NCI-H460 (cell line): ENCODE results near the gene GALK1. TPM values are rescaled to one million over a fixed set of nuclear protein-coding genes. Genes with fewer than 3 reads are reported as not detected.
A peak's percentile ranks its signal among the peaks of the same experiment; 100 is the strongest.

Experiments
- DNase-seq: peaks from one replicate; pipeline ENCODE4 v3.0.0-alpha.2; 2016; ENCODE audit warnings: low read depth; ENCODE audit errors: extremely low read depth
- total RNA-seq: library from RNA; depleted of rRNA; stranded (reverse); fragments of >200 nt; shearing (Covaris generic); gene quantifications from 2 replicates; pipeline ENCODE4 v1.2.3, GENCODE V29; 2014

Gene GALK1
- total RNA-seq, 1 experiment from 2014 or later, result 21.6 TPM

DNA sequence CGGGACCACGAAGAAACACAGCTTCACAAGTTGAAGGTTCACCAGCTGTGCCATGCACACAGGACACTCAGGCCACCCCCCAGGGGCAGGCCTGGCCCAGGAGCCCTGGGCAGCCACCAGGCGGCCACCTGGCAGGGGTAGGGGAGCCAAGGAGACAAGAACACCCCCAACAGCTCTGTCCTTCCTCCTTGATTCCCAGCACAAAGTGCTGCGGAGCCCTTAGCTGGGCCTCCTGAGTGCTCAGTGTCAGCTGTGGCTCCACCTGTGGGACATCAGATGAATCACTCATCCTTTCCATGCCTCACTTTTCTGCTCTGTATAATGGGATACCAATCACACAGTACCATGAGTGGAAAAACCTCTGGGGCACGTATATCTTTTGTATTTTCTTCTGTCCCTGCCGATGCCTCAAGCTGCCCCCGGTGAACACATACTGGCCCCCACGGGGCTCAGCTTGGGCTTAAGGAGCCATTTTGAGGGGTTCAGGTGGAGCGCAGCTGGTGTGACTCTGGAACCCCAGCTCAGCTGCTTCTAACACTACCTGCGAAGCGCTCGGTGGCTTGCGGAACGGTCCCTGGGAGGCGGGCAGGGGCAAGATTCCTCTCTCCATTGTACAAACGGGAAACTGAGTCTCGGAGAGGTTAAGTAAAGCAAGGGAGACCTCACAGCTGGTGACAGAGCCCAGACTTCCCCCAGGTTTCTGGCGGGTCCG, 12.0 kb downstream of the GALK1 start:
- no peak for DNase-seq

DNA sequence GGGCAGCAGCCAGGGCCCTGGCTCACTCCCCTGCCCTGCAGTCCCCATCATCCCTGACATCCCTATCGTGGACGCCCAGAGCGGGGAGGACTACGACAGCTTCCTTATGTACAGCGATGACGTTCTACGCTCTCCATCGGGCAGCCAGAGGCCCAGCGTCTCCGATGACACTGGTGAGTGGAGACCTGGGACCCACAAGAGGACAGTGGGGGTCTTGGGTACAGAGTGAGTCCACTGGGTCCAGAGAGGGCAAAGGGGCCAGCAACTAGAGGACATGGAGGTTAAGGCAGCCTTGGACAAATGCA, 12.6 kb downstream of the GALK1 start:
- DNase-seq, result no peak

DNA sequence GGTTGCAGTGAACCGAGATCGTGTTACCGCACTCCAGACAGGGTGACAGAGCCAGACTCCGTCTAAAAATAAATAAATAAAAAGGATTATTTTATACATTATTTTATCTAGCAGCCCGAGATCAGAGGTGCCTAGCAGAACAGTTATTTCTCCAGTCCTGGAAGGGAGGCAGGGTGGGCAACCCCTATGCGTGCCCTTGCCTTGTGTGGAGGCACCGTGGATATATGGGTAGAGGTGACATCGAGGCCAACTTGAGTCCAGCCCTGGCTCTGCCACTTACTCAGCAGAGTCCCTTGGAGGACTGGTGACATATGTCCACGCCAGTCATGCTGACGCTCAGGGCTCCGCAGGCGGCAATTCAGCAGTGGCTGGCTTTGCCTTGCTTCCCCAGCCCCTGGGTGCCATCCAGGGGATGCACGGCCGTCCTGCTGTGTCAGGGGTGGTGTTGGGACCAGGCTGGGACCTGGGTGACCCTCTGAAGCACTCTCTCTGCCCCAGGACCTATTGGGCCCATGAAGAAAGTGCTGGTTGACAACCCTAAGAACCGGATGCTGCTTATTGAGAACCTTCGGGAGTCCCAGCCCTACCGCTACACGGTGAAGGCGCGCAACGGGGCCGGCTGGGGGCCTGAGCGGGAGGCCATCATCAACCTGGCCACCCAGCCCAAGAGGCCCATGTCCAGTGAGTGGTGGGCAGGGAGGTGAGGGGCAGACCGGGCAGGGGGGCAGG, 13.2 kb downstream of the GALK1 start:
- DNase-seq, result no peak

DNA sequence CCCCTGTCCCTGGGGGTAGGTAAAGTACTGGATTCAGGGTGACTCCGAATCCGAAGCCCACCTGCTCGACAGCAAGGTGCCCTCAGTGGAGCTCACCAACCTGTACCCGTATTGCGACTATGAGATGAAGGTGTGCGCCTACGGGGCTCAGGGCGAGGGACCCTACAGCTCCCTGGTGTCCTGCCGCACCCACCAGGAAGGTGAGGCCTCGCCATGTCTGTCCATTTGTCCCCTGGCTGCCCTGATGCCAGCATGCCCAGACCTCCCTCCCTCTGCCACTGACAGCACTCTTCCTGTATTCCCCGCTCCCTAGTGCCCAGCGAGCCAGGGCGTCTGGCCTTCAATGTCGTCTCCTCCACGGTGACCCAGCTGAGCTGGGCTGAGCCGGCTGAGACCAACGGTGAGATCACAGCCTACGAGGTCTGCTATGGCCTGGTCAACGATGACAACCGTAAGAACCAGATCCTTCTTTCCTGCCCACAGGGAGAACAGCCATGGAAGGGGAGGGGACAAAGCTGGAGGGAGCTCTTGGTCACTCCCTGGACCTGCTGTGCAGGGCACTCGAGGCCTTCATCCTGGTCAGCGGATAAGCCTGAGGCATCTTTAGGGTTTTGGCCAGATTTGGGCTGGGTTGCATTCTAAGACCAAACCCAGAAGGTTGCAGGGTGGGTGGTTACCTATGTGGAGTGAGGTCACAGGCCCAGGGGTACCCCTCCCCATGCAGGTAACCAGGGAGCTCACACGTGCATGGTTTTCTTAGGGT, 14.2 kb downstream of the GALK1 start:
- no peak for DNase-seq

GRCh38 chr17:75749545-75750389, 15.2 kb downstream of the GALK1 start:
- DNase-seq, result peak; percentile 71

GRCh38 chr17:75748706-75749105, 16.3 kb downstream of the GALK1 start:
- DNase-seq, result no peak

GRCh38 chr17:75743625-75744206, 21.3 kb downstream of the GALK1 start:
- no peak for DNase-seq

- DNase-seq, result no peak
Measured at GRCh38 chr17:75742337-75742736, 22.7 kb downstream of the GALK1 start.

- no peak for DNase-seq
Measured at GRCh38 chr17:75740631-75741077, 24.3 kb downstream of the GALK1 start.

- DNase-seq, result no peak
Measured at GRCh38 chr17:75740215-75740614, 24.8 kb downstream of the GALK1 start.

- no peak for DNase-seq
Measured at GRCh38 chr17:75739801-75740200, 25.2 kb downstream of the GALK1 start.

DNA sequence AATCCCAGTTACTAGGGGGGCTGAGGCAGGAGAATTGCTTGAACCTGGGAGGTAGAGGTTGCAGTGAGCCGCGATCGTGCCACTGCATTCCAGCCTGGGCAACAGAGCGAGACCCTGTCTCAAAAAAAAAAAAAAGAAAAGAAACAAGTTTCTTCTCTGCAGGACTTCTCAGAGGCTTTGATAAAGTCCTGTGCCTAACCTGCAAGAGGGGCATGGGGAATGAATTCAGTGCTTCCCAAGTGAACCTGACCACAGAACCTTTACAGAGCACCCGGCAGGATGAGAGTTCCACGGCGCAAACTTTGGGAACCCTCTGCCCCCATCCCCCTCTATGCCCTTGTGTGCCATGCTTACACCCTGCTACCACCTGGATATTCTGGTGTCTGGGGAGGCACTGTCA, 25.8 kb downstream of the GALK1 start:
- DNase-seq, result no peak

DNA sequence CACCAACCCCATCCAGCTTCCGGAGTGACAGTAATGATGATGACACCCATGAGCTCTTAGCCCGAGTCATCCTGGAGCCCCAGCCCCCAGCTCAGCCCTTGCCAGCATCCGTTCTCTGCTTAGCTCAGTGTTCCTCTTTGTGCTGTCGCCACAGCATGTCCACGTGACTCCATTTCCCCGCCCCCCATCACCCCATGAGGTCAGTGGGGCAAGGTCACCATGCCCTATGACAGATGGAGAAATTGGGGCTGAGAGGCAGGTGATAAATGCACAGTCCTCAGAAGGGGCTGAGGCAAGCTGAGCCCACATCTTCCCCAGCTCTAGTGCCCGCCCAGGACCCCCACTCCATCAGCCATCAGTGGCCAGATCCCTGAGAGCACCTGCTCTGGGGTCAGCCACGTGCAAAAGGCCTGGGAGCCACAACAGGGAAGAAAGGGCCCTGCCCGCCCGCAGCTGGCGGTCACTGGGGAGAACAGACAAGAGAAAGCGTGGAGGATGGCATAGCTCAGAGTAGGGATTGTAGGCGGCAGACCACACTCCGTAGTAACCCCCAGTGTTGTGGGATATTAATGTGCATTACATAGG, 26.7 kb downstream of the GALK1 start:
- no peak for DNase-seq

DNA sequence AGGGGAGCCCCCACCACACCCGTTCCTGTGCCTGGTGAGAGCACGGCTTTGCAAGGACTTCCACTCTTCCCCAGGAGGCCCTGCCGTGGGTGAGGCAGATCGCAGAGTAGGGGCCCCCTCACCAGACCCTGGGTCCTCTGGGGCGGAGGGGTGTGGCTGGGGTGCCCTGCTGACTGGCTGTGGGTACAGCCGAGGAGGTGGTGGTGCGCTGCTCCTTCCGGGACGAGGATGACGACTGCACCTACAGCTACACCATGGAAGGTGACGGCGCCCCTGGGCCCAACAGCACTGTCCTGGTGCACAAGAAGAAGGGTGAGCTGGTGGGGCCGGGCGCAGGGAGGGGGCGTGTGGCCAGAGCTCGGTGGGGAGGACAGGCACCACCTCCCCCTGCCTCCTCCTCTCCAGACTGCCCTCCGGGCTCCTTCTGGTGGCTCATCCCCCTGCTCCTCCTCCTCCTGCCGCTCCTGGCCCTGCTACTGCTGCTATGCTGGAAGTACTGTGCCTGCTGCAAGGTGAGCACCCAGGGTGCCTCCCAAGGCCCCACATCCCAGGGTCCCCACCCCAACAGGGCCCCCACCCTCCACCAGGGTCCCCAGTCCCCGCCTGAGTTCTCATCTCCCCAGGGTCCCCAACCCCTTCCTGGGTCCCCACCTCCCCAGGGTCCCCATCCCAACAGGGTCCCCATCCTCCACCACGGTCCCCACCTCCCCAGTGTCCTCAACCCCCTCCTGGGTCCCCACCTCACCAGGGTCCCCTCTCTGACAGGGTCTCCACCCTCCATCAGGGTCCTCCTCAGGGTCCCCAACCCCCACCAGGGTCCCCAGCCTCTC, 27.6 kb downstream of the GALK1 start:
- no peak for DNase-seq

DNA sequence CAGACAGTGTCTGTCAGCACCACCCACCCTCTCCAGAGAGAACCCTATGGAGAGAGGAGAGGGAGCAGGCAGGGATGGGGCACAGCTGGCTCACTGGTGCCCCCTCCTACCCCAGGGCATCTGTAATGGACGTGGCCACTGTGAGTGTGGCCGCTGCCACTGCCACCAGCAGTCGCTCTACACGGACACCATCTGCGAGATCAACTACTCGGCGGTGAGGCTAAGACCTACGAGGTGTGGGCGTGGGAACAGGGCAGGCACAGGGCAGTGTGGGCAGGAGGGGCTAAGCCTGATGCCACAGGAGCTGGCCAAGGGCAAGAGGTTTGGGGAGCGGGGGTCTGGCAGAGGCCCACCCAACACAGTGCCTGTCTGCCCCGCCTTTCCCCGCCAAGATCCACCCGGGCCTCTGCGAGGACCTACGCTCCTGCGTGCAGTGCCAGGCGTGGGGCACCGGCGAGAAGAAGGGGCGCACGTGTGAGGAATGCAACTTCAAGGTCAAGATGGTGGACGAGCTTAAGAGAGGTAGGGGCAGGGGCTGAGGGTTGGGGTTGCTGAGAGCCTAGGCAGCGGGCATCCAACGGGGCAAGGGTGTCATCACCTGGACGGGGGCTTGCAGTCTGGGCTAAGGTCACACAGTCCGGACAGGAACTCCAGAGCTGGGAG, 28.7 kb downstream of the GALK1 start:
- no peak for DNase-seq

GRCh38 chr17:75734674-75735294, 30.2 kb downstream of the GALK1 start:
- DNase-seq, result no peak

- no peak for DNase-seq
Measured at GRCh38 chr17:75733471-75733870, 31.5 kb downstream of the GALK1 start.
